GM21381 (cell line): ENCODE measurements around the gene LRRC53.
A peak's percentile ranks its signal among the peaks of the same experiment; 100 is the strongest.

Experiments
- ATAC-seq: cut with Tn5 transposase; IDR thresholded peaks from one replicate; pipeline ENCODE4 v1.9.1; 2021; ENCODE audit warnings: mild to moderate bottlenecking, moderate library complexity; ENCODE audit not compliant: unreplicated experiment

The LRRC53 gene

DNA sequence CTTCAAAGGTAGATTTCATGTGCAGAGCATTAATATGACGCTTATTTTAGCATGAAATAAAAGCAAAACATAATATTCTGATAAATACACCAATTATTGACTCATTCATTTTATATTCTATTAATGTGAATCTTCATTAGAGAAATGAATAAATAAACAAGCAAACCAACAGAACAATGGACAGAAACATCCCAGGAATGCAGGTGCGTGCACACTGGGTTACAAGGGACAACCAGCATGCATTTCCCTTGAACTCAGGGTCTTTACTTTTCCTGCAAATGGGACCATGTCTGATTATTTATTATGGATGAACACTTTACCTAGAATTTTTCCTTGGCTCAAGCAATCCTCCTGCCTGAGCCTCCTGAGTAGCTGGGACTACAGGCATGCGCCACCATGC, 13.5 kb downstream of the LRRC53 start:
- no peak for ATAC-seq

DNA sequence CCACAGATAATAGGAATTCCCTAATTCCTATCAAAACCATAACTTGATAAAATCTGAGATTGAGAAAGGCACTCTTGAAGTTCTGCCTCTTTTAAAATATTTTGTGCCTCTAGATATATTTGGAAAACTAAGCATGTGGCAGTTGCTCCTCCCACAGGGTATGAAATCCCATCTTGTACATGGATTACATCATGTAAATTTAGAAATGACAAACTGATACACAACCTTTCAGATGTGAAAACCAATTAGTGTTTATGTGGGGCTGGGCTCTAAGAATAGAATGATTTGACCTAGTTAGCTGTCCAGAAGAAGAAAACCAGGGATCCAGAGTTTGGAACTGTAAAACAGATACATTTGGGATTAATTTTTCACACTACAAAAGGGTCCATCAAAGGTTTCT, 15.7 kb downstream of the LRRC53 start:
- ATAC-seq: no peak

DNA sequence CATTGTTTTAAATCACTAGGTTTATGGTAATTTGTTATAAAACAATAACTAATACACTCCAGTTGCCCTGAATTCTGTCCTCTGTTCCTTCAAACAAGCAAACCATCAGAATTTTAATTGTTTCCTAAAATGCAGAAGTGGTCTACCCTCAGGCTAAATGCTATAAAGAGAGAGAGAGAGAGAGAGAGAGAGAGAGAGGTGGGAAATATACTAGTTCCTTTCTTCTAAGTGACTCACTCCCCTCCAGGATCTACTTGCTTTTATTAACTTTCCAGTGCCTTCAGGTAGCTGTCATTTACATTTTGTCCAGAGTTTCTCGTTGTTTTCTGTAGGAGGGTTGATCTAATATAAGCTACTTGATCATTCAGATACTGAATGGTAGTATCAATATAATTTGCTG, 26.4 kb downstream of the LRRC53 start:
- ATAC-seq: no peak

DNA sequence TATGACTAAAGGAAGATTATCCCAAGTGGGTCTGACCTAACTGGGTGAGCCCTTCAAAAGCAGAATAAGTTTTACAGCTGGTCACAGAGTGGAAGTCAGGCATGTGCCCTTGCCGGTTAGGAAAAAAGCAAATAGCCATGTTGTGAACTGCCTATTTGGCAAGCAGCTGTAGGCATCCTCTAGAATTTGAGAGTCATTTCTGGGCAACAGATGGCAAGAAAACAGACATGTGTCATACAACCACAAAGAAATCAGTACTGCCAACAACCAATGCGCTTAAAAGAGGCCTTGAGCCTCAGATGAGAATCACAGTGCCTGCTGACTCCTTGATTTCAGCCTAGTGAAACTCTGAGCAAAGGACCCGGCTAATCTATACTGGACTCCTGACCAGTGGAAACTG, 26.8 kb downstream of the LRRC53 start:
- ATAC-seq: no peak

DNA sequence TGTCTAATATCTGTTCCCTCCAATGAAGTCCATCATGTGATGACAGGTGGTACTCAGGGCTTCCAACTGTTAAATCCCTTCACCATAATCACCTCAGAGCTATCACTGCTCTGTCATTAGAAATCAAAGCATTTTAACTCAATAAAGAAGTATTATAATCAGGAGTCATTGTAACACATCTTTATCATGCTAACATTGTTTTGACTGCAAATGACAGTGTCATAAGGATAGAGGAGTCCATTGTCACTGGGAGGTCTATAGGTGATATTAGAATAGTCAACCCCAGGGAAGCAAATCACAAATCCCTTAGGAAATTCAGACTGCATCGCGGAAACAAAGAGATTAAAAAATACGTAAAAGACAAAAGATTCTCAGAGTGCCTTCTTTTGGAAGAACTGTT, 30.8 kb downstream of the LRRC53 start:
- ATAC-seq: no peak

DNA sequence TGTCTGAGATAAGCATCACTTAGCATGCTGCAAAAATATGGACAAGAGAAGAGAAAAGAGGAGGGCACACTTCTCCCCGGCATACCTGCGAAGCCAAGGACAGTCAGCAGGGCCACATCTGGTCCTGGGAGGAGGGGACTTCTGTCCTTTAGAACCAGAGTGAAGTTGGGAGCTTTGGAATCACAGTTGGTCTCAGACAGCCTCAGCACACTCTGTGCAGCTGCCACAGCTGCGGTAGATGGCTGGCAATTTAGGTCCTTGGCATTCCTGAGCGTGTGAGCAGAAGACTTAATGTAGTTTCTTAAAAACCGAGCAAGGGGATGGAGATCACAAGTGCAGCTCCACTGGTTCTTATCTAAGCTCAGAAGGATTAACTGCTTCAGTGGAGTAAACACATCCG, 32.3 kb downstream of the LRRC53 start:
- ATAC-seq: no peak

DNA sequence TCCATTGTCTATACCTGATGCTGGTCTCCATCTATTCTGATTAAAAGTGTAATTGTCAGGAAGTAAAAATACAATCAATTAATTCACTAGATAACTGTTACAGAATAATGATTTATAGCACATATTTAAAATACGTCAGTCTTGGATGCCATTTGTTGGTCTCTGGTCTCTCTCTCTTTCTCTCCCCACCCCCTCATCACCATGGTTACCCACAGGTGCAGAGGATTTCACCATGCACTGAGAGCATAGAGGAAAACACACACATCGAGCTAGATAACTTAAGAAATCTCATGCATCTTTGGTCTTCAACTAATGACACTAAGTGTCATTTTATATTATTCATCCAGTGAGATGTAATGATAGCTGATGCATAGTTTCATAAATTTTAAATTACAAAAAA, 33.4 kb downstream of the LRRC53 start:
- ATAC-seq: no peak

DNA sequence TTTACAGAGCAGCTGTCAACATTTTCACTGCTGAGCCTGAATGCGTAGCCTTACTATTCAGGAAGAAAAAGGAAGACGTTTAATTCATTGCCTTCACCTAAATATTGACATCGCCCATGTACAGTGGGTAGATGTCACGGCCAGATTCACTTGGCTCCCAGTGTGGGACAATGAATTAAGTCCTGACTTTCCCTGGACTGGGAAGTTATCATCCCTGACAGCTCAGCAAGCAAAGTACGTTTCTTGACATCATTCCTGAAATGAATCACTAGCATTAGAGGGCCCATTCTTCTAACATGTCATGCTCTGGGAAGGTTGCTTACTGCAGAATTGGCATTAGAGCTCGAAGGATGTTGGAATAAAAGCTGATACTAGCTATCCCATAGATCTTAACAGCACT, 37.8 kb downstream of the LRRC53 start:
- ATAC-seq: no peak

DNA sequence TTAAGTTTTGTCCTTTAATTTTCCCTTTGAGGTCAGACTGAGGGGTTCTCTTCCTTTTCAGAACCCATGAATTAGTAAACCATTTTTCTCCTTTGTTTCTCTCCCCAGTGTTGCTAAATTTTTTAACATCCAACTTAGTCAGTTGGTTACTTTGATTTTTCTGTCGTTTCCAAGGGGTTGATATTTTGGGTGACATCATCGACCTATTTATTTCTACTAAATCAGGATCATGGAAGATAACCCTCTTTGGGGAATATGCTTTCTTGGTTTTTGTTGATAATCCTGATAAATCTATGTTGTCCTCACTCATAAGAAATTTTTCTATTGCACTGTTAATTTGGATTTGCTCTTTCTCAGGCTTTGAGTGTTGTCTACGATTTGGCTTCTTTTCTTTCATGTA, 40.9 kb downstream of the LRRC53 start:
- ATAC-seq: no peak

DNA sequence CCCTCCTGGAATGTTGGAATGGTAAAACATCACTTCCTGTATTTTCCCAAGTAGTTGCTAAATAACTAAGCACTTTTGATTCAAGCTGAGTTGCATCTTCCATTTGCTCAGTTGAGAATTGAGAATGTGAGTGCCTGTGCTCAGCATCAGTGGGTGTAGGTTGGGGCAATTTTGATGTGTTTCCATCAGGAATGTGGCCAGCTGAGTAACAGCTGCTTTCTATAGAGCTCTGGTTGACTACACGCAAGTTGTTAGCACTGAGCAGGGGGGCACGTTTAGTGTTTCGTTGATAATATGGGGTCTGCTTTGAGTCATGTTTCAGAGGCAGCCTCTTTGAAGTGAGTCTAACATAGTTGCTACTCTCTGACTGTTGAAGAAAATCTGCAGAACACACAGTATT, 41.5 kb downstream of the LRRC53 start:
- no peak for ATAC-seq

DNA sequence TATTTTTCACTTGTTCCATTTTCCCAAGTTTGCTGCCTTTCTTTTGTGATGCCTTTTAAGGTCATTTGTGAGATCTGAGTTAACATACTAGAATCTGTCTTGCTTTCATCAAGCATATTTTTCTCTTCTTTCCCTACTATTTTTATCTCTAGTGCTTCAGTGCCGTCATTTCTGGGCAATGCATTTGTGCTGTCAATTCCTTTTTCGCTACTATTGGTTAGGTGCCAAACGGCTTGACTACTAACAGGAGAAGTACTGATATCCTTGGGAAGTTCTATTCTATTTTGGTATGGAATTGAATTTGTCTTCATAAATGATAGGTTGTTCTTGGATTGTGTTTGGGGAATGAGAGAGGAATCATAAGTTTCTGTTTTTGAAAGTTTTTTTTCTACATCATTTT, 42.2 kb downstream of the LRRC53 start:
- ATAC-seq: no peak

DNA sequence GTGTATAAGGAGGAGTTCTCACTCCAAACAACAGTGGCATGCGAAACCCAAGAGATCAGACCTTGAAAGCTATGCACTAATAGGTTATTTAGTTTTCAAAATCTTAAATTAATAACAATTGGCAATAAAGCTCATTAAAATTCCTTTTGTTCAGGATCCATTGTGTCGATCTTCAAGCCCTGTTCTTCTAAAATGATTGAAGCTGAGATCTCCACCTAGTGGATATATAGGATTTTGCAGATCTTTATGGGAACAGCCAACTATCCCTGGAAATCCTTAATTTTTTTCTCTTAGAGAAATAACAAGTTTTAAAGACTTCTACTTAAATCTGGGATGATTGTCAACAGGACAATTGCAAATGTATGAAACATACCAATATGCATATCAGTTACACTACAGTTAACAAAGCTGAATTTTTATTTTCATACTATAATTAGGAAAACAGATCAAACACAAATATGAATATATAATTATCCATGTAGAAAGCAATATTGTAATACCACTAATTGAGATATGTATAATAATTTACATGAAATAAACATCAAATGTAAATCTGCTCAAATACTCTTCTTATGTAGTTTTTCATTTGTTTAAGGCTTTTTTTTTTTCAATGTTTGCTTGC, 43.3 kb downstream of the LRRC53 start:
- no peak for ATAC-seq

DNA sequence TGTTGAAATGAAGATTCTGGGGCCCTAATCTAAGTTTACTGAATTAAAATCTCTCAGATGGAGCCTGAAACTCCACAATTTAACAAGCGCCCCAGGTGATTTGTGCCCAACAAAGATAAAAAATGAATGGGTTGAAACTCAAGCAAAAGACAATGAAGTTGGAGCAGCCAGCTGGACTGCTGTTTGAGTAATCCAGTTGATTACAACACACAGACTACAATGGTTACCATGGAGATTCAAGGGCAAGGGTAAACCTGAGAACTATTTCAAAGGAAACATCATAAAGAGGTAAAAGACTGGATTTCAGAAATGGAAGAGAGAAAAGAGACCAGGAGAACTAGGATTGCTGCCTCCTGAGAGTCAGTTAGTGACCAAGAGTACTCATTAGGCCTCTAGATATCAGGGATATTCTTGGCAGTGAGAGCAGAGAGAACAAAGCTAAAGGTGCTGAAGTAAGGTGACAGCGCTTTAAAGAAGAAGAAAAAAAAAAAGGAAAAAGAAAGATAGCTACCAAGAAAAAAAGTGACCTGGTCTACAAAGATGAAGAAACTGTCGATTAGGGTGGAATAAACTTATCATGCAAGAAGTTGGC, 44.5 kb downstream of the LRRC53 start:
- ATAC-seq: no peak

DNA sequence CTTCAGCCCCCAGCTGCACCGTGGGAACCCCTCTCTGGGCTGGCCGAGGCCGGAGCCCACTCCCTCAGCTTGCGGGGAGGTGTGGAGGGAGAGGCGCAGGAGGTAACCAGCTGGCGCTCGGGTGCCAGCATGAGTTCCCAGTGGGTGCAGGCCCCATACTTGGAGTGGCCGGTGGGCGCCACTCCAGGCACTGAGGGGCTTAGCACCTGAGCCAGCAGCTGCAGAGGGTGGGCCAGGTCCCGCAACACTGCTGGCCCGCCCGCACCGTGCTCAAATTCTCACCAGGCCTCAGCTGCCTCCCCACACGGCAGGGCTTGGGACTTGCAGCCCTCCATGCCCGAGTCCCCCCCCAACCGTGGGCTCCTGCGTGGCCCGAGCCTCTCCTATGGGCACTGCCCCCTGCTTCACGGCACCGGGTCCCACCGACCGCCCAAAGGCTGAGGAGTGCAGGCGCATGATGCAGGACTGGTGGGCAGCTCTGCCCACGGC, 47.2 kb downstream of the LRRC53 start:
- no peak for ATAC-seq

DNA sequence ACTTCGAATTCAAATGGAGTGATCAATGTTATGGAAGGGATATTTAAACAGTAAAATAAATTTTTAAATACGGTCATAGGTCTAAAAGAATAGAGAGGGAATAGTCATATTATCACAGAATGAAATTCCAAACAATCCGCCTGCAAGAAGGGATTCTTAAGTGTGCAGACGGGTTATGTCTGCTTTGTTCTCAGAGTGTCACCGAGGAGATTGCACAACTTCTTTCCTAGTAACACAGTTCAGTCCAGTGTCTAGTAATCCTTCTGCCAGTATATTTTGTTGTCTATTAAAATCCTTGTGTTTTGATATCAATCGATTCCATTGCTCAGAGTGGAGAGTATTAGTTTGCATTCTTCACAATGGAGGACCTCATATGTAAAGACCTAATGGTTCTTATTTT, 48.4 kb downstream of the LRRC53 start:
- ATAC-seq: no peak

DNA sequence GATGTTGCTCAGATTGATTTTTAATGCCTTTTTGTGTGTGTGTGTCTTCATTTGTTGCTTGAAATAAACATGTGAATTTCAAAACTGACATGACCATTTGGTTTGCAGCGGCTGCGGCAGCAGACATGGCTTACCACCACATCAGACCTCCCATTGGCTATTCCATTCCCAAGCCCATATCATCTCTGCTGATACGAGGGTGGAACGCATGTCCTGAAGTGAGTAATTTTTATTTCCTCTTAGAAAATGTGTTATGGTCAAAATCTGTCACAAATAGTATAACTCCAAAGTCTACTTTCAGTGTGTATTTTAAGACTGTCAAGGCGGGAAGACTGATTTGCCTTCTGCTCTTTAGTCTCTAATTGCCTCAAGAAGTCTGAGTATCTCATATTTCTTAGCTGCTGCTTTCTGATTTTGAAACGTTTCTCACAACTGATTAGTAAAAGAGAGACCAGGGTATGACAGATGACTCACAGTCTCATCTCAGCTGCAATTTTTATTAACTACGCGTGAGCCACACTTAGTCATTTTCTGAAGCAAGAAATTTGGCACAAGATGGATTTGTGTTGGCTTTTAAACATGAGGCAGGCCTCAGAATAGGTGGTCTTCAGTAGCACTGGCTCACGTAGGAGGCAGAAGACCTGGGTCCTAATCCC, 49.0 kb downstream of the LRRC53 start:
- peak; percentile 70 for ATAC-seq

DNA sequence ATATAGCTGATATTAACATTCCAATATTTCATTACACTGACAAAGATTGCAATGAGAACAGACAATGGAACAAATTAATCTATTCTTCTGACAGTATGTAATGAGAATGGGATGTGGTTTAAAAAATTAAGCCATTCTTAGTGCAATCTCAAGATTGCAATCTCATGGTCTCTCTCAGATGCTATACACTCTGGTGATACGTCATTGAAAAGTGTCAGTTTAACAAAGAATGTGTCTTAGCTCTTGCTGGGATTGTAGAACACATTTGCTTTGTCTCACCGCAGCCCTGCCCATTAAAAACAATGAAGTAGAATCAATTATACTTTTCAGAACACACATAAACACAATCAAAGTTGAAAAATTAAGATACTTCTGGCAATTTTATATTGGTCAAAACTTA, 55.2 kb downstream of the LRRC53 start:
- no peak for ATAC-seq

DNA sequence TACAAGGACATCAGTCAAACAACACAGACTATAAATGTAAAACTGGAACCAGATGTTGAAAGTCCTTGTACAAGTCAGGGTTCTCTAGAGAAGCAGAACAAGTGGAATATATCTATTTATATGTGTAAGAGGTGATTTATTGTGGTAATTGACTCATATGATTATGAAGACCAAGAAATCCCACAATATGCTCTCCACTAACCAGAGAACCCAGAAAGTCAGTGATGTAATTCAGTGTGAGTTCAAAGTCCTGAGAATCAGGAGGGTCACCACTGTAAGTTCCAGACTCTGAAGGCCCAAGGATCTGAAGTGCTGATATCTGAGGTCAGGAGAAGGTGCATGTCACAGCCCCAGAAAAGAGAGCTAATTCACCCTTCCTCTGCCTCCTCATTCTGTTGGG, 57.0 kb downstream of the LRRC53 start:
- no peak for ATAC-seq

DNA sequence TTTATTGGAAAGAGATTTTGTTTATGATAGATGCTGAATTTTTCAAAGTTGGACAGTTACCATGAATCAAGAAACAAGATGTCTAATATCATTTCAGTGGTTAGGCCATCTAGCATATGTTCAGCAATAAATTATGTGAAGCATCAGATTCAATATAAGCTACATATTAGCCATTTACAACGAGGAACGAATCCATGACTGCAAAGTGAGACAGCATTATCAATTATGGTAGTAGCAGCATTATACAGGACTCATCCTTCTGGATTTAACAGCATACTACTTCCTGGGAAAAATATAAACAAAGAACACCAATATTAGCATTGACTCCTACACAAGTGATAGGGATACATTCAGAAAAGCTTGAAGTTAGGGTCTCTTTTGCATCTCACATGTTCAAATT, 59.1 kb downstream of the LRRC53 start:
- ATAC-seq: no peak

DNA sequence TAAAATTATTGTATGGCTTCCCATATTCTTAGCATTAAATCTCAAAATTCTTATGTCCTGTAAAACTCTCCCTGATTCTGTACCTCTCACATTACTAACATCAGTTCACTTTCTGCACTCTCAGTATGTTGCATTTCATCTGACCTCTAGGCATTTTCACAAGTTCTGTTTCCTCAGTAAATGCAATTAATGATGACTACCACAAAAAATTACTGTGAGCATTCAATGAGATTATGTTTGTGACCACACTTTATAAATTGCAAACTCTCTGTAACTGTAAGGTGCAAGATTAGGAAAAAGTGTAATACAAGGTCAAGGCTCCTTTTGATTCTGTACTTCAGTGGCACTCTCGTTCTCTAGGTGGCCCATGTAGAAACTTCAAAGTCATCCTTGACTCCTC, 60.4 kb downstream of the LRRC53 start:
- ATAC-seq: no peak

DNA sequence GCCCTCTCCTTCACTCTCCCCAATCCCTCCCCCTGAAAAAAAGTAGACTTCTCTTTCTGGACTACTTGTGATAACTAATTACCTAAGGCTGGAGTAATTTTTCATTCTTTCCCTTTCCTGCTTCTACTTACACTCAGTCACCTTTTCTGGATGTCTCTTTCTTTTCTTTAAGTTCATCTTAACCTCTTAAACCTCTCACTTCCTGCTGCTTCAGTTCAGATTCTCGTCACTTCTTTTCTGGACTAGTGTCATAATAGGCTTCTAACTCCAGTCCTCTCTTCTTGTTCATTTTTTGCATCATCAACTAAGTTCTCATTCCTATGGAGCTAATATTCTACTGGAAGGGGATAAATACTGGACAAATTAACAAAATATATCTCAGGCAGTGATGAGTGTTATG, 75.4 kb downstream of the LRRC53 start:
- ATAC-seq: no peak

DNA sequence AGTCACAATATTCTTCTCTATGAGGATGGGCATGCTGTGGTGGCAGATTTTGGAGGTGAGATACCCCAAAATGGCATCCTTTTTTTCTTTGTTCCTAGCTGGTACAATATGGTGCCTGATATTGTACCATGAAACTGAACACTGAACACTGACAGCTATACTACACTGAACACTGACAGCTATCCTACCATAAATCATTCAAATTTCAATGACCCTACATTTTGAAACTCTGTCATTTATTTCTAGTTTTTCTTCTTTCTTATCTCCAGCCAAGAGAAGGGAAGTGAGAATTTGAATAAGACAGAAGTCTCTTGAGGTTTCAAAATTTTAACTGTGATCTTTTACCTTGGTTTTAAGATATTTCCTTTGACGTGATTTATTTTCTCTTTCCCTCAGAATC, 76.3 kb downstream of the LRRC53 start:
- no peak for ATAC-seq

DNA sequence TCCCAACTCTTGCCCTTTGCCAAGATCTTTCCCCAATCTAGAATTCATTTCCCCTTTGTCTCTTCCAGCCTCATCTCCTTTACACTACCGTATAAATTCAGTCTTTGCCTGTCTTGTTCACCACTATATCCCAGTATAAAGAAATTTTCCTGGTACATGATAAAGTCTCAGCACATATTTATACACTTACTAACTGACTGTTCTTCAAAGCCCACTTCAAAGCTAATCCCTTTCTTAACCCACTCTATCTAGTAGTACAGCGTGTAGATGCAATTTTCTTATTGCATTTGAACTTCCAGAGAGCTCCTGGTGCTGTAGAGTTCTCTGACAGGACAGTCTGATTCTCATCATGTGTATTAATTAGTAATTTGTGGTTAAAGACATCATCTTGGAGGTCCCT, 78.1 kb downstream of the LRRC53 start:
- ATAC-seq: no peak
